Measurements from ENCODE around the gene DSCAM. TPM values are rescaled to one million over a fixed set of nuclear protein-coding genes. Genes with fewer than 3 reads are reported as not detected.

Gene DSCAM
- total RNA-seq, 1 donor from 2014 or later: not detected

DNA sequence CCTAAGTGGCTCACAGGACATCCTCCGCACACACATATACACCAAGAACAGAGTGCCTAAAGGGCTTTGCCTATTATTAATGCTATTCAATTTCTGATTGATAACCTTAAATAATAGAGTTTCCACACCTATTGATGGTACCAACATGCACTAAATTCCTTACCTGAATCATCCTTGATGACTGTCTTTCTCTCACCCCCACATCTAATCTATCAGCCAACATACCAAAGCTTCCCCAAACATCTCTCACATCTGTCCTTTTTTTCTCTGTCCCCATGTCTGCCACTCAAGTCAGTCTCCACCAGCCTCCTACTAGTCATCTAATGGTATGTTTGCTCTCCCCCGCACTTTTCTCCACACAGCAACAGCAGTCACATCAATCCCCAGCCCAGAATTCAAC lies 174.4 kb downstream of the DSCAM start:
- Mint-ChIP-seq H3K4me1 (peaks cover 3% of the 10 kb centered on the region), H3K9me3 (no peaks in the 10 kb centered on the region), H3K27ac (no peak overlapping the region), H3K36me3 (no peaks in the 10 kb centered on the region), H3K27me3 (ENCODE audit: insufficient read depth, low read depth) (no peaks in the 10 kb centered on the region), H3K4me3 (no peak overlapping the region)
- H4K20me1 ChIP-seq (ENCODE audit: low read depth): no peaks in the 10 kb centered on the region
- no peaks in the 10 kb centered on the region for H3K9me3 ChIP-seq (ENCODE audit: low read depth)
- TF ChIP-seq EZH2phosphoT487 (IDR thresholded peaks at IDR 0.05) (no peak), EZH2 (IDR thresholded peaks at IDR 0.05) (no peak)
- TF ChIP-seq, protein P1, sequence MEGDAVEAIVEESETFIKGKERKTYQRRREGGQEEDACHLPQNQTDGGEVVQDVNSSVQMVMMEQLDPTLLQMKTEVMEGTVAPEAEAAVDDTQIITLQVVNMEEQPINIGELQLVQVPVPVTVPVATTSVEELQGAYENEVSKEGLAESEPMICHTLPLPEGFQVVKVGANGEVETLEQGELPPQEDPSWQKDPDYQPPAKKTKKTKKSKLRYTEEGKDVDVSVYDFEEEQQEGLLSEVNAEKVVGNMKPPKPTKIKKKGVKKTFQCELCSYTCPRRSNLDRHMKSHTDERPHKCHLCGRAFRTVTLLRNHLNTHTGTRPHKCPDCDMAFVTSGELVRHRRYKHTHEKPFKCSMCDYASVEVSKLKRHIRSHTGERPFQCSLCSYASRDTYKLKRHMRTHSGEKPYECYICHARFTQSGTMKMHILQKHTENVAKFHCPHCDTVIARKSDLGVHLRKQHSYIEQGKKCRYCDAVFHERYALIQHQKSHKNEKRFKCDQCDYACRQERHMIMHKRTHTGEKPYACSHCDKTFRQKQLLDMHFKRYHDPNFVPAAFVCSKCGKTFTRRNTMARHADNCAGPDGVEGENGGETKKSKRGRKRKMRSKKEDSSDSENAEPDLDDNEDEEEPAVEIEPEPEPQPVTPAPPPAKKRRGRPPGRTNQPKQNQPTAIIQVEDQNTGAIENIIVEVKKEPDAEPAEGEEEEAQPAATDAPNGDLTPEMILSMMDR (IDR thresholded peaks at IDR 0.05): no peak
- DNase-seq (ENCODE audit: low spot score): no peak
- no peak overlapping the region for H3K4me3 ChIP-seq
- H2AFZ ChIP-seq (replicated peaks): no peak overlapping the region
- no peaks in the 10 kb centered on the region for H3K4me1 ChIP-seq
- H3F3A ChIP-seq (ENCODE audit: low read depth): no peaks in the 10 kb centered on the region
- H3K27ac ChIP-seq: no peak overlapping the region
- H3K79me2 ChIP-seq (ENCODE audit: low read depth): no peaks in the 10 kb centered on the region
- no peak overlapping the region for H3K9ac ChIP-seq
- no peak overlapping the region for H3K4me2 ChIP-seq
- no peaks in the 10 kb centered on the region for H3K36me3 ChIP-seq
- no peaks in the 10 kb centered on the region for H3K27me3 ChIP-seq

- Histone ChIP-seq H3K9me3 (ENCODE audit: low read depth) (no peaks in the 10 kb centered on the region), H3F3A (ENCODE audit: low read depth) (no peaks in the 10 kb centered on the region), H3K9ac (no peak overlapping the region), H3K4me1 (no peaks in the 10 kb centered on the region), H3K79me2 (ENCODE audit: low read depth) (no peaks in the 10 kb centered on the region), H3K27ac (no peak overlapping the region), H2AFZ (replicated peaks) (no peak overlapping the region), H3K27me3 (no peaks in the 10 kb centered on the region), H3K4me3 (no peak overlapping the region), H4K20me1 (ENCODE audit: low read depth) (no peaks in the 10 kb centered on the region), H3K4me2 (no peak overlapping the region), H3K36me3 (no peaks in the 10 kb centered on the region)
- TF ChIP-seq EZH2 (IDR thresholded peaks at IDR 0.05): no peak
- TF ChIP-seq, protein P1 (IDR thresholded peaks at IDR 0.05): no peak
- TF ChIP-seq EZH2phosphoT487 (IDR thresholded peaks at IDR 0.05): no peak
- Mint-ChIP-seq H3K4me1 (peaks cover 5% of the 10 kb centered on the region), H3K27ac (no peak overlapping the region), H3K9me3 (no peaks in the 10 kb centered on the region), H3K27me3 (ENCODE audit: insufficient read depth, low read depth) (peaks cover 2% of the 10 kb centered on the region), H3K4me3 (no peak overlapping the region), H3K36me3 (no peaks in the 10 kb centered on the region)
- no peak for DNase-seq (ENCODE audit: low spot score)
These were observed 175.2 kb downstream of the DSCAM start for GRCh38 chr21:40671716-40672115.

- Histone ChIP-seq H3K4me2 (no peak overlapping the region), H3F3A (ENCODE audit: low read depth) (no peaks in the 10 kb centered on the region), H3K36me3 (no peaks in the 10 kb centered on the region), H3K4me3 (no peak overlapping the region), H4K20me1 (ENCODE audit: low read depth) (no peaks in the 10 kb centered on the region), H3K9me3 (ENCODE audit: low read depth) (no peaks in the 10 kb centered on the region), H3K79me2 (ENCODE audit: low read depth) (no peaks in the 10 kb centered on the region), H3K27ac (no peak overlapping the region), H3K9ac (no peak overlapping the region), H3K27me3 (no peaks in the 10 kb centered on the region), H3K4me1 (no peaks in the 10 kb centered on the region), H2AFZ (replicated peaks) (no peak overlapping the region)
- Mint-ChIP-seq H3K27me3 (ENCODE audit: insufficient read depth, low read depth) (peaks cover 3% of the 10 kb centered on the region), H3K4me3 (no peak overlapping the region), H3K27ac (no peak overlapping the region), H3K36me3 (no peaks in the 10 kb centered on the region), H3K4me1 (peaks cover 5% of the 10 kb centered on the region), H3K9me3 (no peaks in the 10 kb centered on the region)
- DNase-seq (ENCODE audit: low spot score): no peak
- TF ChIP-seq EZH2phosphoT487 (IDR thresholded peaks at IDR 0.05) (no peak), EZH2 (IDR thresholded peaks at IDR 0.05) (no peak)
- TF ChIP-seq, protein P1 (IDR thresholded peaks at IDR 0.05): no peak
These were observed 178.2 kb downstream of the DSCAM start for GRCh38 chr21:40668555-40669275.
